GM13976 (cell line): ENCODE data around the gene FCRLB.

Experiments
- DNase-seq: peaks from one replicate; pipeline ENCODE4 v3.0.0; 2012; ENCODE audit warnings: low spot score
- in situ Hi-C: fragments of 300-500 bp; cut with MboI; formaldehyde crosslinking; loops from one replicate; pipeline ENCODE4 v1.12.0; 2022; ENCODE audit warnings: low sequenced_read_pairs, mixed read lengths, inconsistent platforms; ENCODE audit not compliant: unreplicated experiment
- TF ChIP-seq, protein P1 (sequence below): IDR thresholded peaks from 2 replicates; pipeline ENCODE4 v1.5.1; 2012; ENCODE audit warnings: borderline replicate concordance, mild to moderate bottlenecking; ENCODE audit not compliant: insufficient read depth; ENCODE audit errors: extremely low read depth, missing control alignments, control extremely low read depth

The FCRLB gene

DNA sequence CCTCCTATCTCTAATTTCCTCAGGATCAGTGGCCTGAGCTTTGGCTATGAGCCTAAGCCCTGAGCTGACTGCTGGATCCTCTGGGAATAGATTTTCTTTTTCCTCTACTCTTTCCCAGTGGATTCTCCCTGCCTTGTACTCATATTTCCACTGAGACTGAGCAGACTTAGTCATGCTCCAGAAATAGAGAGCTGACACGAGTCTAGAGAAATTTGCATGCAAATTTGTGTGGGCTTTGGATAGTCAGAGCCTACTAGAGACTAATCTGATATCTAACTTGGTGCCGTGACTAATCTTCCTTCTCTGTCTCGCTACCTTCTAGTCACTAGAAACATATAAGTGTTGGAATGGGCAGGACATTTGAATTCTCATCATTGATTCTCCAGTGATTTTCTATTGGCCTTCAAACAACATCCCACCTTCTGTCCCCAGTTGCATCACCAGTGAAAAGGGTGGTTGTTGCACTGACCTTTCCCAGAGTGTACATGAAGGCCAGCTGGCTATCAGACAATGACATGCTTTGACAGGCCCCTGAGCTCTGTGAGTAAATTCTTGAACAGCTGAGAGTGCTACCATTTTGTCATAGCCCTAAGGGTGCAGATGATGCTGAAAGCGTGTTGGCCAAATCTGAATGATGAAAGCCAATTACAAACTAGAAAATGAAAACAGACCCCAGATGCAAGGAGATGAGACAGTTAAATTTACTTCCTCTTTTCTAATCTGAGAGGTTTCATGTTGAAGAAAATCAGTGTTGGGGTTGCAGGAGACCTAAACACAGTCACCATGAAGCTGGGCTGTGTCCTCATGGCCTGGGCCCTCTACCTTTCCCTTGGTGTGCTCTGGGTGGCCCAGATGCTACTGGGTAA, 14.6 kb upstream of the FCRLB start, which contains the start of gene FCRLA:
FCRLA (plus strand) TSS at position 748 of the 866 bp plus-strand sequence; CDS start at position 784, 36 bp downstream.
- DNase-seq: peak; percentile 60
- in situ Hi-C loops: no loop called here
- TF ChIP-seq, protein P1, sequence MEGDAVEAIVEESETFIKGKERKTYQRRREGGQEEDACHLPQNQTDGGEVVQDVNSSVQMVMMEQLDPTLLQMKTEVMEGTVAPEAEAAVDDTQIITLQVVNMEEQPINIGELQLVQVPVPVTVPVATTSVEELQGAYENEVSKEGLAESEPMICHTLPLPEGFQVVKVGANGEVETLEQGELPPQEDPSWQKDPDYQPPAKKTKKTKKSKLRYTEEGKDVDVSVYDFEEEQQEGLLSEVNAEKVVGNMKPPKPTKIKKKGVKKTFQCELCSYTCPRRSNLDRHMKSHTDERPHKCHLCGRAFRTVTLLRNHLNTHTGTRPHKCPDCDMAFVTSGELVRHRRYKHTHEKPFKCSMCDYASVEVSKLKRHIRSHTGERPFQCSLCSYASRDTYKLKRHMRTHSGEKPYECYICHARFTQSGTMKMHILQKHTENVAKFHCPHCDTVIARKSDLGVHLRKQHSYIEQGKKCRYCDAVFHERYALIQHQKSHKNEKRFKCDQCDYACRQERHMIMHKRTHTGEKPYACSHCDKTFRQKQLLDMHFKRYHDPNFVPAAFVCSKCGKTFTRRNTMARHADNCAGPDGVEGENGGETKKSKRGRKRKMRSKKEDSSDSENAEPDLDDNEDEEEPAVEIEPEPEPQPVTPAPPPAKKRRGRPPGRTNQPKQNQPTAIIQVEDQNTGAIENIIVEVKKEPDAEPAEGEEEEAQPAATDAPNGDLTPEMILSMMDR: no peak

DNA sequence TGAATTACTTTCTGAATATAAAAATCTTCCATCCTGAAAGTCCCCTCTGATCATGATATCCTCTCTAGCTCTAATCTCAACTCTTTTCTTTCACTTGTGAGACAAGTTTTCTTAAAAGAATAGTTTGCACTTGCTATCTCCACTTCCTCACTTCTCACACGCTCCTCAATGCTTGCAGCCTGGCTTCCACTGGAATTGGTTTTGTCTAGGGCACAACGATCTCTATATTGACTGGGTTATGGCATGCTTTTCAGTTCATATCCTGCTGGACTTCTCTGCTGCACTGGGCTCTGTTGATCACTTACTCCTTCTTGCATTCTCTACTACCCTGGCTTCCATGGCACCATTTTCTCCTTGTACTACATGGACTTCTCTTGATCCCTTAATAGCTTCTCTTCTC, 13.8 kb upstream of the FCRLB start:
- TF ChIP-seq, protein P1: no peak
- DNase-seq: no peak
- in situ Hi-C loops: no loop called here

DNA sequence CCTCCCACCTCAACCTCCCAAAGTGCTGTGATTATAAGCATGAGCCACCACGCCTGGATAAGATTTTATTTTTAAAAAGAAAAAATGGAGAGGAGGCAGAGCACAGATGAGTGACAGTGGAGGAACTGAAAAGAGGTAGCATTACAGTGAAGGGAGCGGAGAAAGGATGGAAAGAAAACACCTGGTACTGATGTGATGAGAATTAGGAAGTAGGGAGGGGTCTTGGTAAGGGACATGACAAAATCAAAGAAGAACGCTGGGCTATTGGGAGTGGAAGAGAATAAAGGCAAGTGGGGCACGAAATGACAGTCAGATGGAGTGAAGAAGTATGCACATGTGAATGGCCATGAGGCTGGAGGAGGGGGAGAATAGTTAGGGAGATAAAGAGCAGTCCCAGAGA, 12.0 kb upstream of the FCRLB start:
- no peak for DNase-seq
- in situ Hi-C loops: no loop called here
- TF ChIP-seq, protein P1: no peak

DNA sequence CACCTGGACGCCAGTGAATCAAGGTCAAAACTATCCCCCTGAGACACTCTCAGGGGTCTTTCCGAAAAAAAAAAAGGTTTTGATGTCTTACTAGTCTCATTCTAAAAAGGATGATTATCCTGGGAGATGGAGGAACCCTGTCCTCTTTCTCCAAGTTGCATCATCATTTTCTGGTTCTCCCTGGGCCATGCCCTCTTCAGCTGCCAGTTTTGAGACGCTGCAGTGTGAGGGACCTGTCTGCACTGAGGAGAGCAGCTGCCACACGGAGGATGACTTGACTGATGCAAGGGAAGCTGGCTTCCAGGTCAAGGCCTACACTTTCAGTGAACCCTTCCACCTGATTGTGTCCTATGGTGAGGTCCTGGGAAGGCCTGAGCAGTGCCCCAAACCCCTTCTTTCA, 10.8 kb upstream of the FCRLB start:
- TF ChIP-seq, protein P1: no peak
- DNase-seq: no peak
- in situ Hi-C loops: no loop called here

DNA sequence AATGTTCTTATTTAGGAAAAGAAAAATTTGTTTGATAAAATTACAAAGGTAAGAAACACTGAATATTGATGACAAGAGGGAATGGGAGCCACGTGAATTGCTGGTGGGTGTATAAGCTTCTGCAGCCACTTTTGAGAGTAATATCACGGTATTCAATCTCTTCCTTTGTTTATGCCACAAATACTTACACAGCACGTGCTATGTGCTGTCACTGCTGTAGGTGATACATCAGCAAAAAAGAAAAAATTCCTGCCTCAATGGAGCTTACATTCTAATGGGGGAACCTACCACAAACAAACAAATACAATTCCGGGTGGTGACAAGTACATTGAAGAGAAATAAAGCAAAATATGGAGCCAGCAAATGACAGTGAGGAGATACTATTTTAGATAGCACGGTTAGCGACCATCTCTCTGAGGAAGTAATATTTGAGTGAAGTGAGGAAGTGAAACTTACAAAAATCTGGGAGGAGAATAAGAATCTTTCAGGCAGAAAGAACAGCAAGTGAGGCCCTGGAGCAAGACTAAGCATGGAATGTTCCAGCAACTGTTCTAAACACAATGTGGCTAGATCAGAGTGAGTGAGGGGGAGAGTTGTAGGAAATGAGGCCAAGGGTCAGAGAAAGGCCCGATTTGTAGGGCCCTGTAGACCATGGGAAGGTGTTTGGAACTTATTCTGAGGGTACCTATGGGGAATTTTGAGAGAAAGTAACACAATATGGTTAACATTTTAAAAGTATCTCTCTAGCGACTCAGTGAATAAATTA, 2.6 kb upstream of the FCRLB start:
- DNase-seq: no peak
- in situ Hi-C loops: no loop called here
- TF ChIP-seq, protein P1: no peak

DNA sequence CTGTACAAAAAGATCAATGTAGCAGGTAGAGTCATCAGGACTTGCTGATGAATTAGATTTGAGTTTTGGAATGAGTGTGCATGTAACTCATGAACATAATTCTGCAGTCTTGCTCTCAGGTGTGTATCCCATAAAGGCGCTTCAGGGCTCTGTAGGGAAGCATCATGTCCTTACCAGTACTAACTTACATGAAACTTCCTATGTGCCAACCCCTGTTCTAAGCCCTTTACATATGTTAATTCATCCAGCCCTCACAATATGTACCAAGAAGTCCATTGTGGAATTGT, 2.1 kb upstream of the FCRLB start:
- TF ChIP-seq, protein P1: no peak
- no peak for DNase-seq
- in situ Hi-C loops: no loop called here
